HG02623 (cell line): ENCODE results near the gene SMARCD1.
"Not testable (repeated sequence)": the region's sequence is repeated elsewhere in the genome, so short reads cannot be mapped to it uniquely, and the experiment has no call there.

Experiments used
- ATAC-seq: cut with Tn5 transposase; IDR thresholded peaks from one replicate; pipeline ENCODE4 v1.9.1; 2021; ENCODE audit warnings: moderate library complexity; ENCODE audit not compliant: unreplicated experiment

SMARCD1 gene

GRCh38 chr12:50075808-50076170 lies 9.4 kb upstream of the SMARCD1 start:
- ATAC-seq, result no peak

DNA sequence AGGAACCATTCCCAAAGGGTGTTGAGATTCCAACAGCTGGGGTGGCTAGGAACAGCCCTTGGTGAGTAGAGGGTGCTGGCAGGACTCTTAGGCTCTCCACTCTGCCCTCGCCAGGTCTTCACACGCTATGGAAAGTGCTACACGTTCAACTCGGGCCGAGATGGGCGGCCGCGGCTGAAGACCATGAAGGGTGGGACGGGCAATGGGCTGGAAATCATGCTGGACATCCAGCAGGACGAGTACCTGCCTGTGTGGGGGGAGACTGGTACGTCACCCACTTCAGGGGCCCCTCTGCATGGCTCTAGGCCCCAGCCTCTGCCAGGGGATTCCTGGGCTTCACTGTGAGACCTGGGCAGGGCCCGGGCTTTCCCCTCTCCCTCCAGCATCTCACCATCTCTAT lies 8.0 kb upstream of the SMARCD1 start:
- no peak for ATAC-seq

DNA sequence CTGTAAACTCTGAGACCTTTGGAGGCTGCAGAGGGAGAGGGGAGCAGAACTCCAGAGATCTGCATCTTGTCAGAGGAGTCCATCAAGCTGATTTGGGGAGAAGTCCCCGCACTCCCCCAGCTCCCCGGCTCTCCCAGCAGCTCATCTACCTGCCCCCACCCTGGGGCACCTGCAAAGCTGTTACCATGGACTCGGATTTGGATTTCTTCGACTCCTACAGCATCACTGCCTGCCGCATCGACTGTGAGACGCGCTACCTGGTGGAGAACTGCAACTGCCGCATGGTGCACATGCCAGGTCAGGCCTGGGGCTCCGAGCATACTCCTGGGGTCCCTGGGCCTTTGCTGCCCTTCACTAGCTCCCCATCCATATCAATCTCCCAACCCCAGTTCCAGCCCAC lies 6.9 kb upstream of the SMARCD1 start:
- no peak for ATAC-seq

DNA sequence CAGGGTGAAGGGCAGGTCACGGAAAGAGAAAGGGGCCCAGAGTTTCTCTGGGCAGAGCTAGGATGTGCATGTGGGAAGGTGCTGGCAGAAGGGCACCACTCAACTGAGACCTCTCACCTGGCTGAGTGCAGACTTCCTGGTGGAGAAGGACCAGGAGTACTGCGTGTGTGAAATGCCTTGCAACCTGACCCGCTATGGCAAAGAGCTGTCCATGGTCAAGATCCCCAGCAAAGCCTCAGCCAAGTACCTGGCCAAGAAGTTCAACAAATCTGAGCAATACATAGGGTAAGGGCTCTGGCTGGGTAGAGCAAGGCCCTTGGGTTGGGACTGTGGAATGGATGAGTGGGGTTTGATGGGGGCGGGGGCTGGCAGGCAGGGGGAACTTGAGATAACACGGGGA lies 5.4 kb upstream of the SMARCD1 start:
- no peak for ATAC-seq

DNA sequence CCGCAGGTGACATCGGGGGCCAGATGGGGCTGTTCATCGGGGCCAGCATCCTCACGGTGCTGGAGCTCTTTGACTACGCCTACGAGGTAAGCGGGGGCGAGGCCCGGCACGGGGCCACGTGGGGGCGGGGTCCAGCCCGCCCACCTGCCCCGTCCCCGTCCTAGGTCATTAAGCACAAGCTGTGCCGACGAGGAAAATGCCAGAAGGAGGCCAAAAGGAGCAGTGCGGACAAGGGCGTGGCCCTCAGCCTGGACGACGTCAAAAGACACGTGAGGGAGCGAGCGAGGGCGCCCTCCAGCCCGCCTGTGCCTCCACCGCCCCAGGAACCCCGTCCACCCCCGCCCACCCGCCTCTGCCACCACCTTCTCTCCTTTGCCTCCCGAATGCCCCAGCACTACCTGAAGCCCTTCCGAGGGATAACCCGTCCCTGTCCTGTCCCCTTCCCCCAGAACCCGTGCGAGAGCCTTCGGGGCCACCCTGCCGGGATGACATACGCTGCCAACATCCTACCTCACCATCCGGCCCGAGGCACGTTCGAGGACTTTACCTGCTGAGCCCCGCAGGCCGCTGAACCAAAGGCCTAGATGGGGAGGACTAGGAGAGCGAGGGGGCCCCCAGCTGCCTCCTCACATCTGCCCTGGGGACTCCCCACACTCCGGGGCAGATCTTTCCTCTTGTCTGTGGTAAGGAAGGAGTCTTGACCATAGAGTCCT lies 3.9 kb upstream of the SMARCD1 start:
- ATAC-seq, result no peak

DNA sequence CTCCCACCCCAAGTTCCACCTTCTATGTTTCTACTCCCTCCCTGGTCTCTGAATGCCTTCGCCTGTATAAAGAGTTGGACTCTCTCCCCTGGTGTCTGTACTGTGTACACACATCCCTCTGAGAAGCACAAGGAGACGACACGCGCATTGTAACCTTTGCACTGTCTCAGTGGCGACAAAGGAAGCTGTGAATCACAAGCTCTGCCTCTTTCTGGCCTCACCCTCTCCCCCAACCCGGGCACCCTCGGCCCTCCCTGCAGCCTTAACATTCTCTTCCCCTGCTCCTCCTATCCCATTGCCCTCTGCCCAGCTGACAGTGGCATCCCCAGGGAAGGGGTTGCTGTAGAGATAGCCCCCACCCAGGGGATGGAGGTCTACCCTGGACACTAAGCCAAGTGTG lies 2.5 kb upstream of the SMARCD1 start:
- ATAC-seq, result no peak

DNA sequence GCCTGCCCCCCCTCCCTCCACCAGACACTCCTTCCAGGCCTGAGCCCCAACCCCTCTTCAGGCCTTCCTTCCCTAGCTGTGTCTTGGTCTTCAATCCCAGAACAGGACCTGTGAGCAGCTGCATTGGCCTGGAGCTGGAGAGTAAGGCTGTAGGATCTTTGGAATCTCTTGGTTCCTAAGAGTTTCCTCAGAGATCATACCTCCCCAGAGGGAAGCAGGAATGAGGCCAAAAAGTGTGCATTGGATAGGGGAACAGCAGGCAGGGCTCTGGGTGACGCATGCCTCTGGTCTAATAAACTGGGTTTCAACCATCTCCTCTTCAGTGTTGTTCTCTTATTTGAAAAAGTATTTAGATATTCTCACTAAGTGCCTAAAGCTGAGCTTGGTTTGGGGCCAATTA lies 1.8 kb upstream of the SMARCD1 start:
- ATAC-seq, result no peak

GRCh38 chr12:50084409-50084774 lies 750 bp upstream of the SMARCD1 start:
- ATAC-seq, result not testable (repeated sequence)

DNA sequence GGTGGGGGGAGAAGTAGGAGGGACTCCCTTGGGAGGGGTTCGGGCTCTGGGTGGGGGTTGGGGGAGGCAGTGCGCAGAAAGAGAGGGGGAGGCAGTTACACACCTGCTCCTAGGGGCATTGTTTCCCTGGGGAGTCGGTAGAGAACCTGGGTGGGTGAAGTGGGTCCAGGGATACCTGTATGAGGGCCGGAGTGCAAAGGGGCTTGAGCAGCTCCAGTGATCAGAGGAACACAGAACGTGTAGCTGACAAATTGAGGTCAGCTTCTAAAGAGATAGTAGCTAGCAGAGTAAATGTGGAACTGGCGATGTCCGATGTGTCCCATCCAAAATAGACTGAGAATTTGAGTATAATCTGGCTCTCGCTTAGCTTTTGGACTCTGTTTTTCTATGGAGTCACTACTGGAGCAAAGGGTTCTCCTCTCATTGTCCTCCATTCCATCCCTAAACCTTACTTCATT lies 502 bp downstream of the SMARCD1 start:
- ATAC-seq, result no peak

GRCh38 chr12:50086148-50086547 lies 1.0 kb downstream of the SMARCD1 start:
- ATAC-seq, result no peak

GRCh38 chr12:50087151-50087550 lies 2.0 kb downstream of the SMARCD1 start:
- no peak for ATAC-seq

GRCh38 chr12:50087995-50088394 lies 2.9 kb downstream of the SMARCD1 start:
- no peak for ATAC-seq

DNA sequence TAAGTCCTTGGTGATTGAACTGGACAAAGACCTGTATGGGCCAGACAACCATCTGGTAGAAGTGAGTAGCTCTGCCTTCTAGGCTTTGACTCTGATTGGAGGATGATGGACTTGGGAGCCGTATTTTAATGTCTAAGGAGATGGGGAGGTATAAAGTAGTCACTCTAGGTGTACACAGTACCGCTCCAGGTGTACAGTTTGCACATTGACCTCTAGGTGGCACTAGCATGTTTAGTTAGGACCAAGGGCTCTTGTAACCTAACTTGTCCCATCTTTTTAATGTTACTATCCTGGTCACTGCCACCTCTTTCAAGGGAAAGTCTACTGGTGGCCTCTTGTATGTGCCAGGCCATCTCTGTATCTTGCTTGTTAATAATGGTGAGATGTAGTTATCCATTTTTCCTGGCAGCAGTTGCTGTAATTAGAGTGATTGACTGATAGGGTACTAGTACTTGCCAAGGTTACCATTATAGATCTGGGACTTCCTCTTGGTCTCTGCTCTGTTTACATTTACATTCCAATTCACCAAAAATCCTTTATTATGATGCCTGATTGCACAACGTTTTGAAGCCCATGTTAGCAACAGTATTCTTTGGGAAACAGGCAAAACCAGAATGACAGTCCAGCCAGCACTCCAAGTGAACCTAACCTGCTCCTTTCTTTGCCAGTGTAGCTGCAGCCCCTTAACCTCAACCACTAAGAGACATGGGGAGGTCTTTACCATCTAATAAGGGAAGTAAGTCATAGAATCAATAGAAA lies 3.6 kb downstream of the SMARCD1 start:
- no peak for ATAC-seq

- no peak for ATAC-seq
Observed at GRCh38 chr12:50089730-50090129, 4.6 kb downstream of the SMARCD1 start.

GRCh38 chr12:50090391-50090790 lies 5.2 kb downstream of the SMARCD1 start:
- no peak for ATAC-seq

- no peak for ATAC-seq
Observed at GRCh38 chr12:50097952-50098351, 12.8 kb downstream of the SMARCD1 start.

GRCh38 chr12:50099302-50100008 lies 14.3 kb downstream of the SMARCD1 start:
- ATAC-seq, result no peak

DNA sequence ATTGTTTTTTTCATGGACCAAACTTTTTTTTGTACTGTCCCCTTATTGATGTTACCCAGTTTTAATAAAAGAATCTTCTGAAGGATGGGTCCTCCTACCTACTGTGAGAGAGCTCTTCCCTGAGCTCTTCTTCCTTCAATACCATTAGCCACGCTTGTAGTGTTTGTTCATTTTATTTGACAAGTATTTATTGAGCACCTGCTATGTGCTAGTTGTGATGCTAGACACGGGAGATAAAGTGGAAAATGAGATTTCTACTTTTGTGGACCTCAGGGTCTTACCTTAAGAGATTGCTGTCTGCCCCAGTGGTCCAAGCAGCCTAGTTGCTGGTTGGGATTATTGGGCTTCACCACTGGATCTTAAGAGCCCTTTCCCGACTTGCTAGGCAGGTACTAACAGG lies 15.4 kb downstream of the SMARCD1 start:
- no peak for ATAC-seq

DNA sequence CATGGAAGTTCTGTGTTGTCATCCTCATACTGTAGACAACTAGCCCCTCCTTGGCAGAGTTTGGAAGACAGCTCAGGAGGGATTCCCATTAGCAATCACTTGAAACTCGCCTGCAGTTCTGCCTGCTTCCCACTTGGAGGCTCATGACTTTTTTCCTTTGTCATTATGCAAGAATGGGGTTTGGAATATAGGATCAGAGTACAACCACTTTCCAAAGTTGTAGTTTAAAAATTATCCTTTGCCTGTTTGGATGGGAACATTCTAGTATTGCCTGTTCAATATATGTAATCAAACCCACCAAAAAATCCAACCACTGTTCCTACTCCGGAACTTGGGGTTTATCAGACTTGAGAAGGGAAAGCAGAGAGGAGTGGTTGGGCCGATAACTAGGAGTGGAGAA lies 16.5 kb downstream of the SMARCD1 start:
- no peak for ATAC-seq

DNA sequence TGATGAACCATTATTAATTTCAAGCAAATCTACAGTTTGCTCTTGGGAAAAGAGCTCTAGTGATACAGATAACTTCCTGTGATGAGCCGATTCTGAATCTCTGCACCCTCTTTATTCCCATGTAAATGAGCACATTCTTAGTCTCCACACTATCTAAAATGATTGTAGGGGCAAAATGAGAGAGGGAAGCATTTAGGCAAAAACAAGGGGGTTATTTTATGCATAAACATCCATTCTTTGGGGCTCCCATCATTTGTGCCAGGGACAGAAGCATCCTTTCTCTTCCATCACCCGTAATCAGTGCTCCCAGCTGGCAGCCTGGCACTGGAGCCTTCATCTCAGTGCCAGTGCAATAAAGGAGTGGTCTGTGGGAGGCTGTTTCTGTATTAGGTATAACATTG lies 17.0 kb downstream of the SMARCD1 start:
- ATAC-seq, result no peak

DNA sequence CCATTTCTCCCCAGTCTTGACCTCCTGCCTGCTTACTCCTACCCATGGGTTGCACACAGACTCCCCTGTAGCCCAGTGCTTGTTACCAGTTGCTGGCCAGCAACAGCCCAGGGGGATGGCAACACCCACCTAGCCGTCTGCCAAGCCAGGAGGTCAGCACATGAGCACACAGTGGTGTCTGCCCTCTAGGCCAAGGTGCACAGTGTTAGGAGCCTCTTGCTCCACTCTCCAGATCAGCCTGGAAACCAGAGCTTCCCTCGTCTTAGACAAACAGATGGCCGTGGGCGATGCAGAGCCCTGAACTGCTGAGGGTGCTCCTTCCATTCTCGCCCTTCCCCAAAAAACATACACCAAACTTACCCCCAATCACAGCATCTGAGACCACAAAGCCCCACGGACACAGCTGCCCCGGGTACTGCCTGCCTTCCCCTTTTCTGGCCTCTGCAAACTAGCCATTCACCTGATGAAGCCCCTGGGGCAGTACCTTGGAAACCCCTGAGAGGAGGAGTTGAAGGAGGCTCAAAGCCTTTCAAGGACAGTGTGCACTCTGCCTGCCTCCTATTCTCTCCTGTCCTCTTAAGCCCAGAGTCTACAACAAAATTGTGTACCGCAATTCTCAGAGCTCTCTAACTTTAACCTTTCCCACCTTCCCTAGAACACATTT lies 17.6 kb downstream of the SMARCD1 start:
- ATAC-seq, result no peak
